Measurements from ENCODE around the gene BRINP2.

The BRINP2 gene

GRCh38 chr1:177329871-177330270 lies 159.1 kb downstream of the BRINP2 start:
- no peak for DNase-seq
